ENCODE results near the gene TMEM11.

Gene TMEM11

GRCh38 chr17:21214015-21214776 lies at the start of gene TMEM11:
TMEM11 (minus strand) TSS chr17:21214161; CDS start chr17:21214152, 9 bp downstream.
- DNase-seq = peak; percentile 95

- DNase-seq = no peak
Observed at GRCh38 chr17:21263376-21263775, 49.4 kb upstream of the TMEM11 start.

GRCh38 chr17:21262259-21262993 lies 48.5 kb upstream of the TMEM11 start:
- no peak for DNase-seq

GRCh38 chr17:21258593-21258992 lies 44.6 kb upstream of the TMEM11 start:
- DNase-seq = no peak

GRCh38 chr17:21253646-21254441 lies 39.9 kb upstream of the TMEM11 start:
- no peak for DNase-seq

- peak; percentile 84 for DNase-seq
Observed at GRCh38 chr17:21252796-21253645, 39.1 kb upstream of the TMEM11 start, which contains the start of gene NATD1. NATD1 (minus strand) TSS chr17:21253410; CDS start chr17:21253264, 146 bp downstream.

- no peak for DNase-seq
Observed at GRCh38 chr17:21252289-21252795, 38.4 kb upstream of the TMEM11 start.

GRCh38 chr17:21251337-21252010 lies 37.5 kb upstream of the TMEM11 start:
- DNase-seq = no peak

- no peak for DNase-seq
Observed at GRCh38 chr17:21250854-21251253, 36.9 kb upstream of the TMEM11 start.

- no peak for DNase-seq
Observed at GRCh38 chr17:21249920-21250703, 36.2 kb upstream of the TMEM11 start.

GRCh38 chr17:21249086-21249795 lies 35.3 kb upstream of the TMEM11 start:
- no peak for DNase-seq

- no peak for DNase-seq
Observed at GRCh38 chr17:21248500-21248899, 34.5 kb upstream of the TMEM11 start.

GRCh38 chr17:21247552-21248258 lies 33.7 kb upstream of the TMEM11 start:
- no peak for DNase-seq

GRCh38 chr17:21246698-21247097 lies 32.7 kb upstream of the TMEM11 start:
- DNase-seq = no peak

GRCh38 chr17:21245639-21246084 lies 31.7 kb upstream of the TMEM11 start:
- no peak for DNase-seq

GRCh38 chr17:21243516-21244303 lies 29.7 kb upstream of the TMEM11 start:
- no peak for DNase-seq

GRCh38 chr17:21242780-21243515 lies 29.0 kb upstream of the TMEM11 start:
- DNase-seq = no peak
